ENCODE measurements around the gene CABLES1. TPM values are rescaled to one million over a fixed set of nuclear protein-coding genes. Genes with fewer than 3 reads are reported as not detected.
A peak's percentile ranks its signal among the peaks of the same experiment; 100 is the strongest.

CABLES1 gene
- total and polyA plus RNA-seq, 12 donors = 2.1 to 11.9 (median 5.3) TPM

GRCh38 chr18:23274638-23275482, 139.6 kb downstream of the CABLES1 start:
- Histone ChIP-seq H3K27ac (no peak overlapping the region), H3K36me3 (replicated peaks in 1 of 2) (no peaks in the 10 kb centered on the region), H3K9me3 (replicated peaks in 1 of 3) (no peaks in the 10 kb centered on the region), H3K4me1 (replicated peaks in 1 of 2) (no peaks in the 10 kb centered on the region), H3K4me3 (no peak overlapping the region), H3K27me3 (no peaks in the 10 kb centered on the region)
- DNase-seq = peak in 1 of 7 donors; percentile 23
- intact Hi-C loops (cut with DNase I) = no loop called here
- 67 to 86% (median 76%) methylated on average over 12 to 17 of the region's 17 CpGs for WGBS, 4 donors
- TF ChIP-seq POLR2A (IDR thresholded peaks at IDR 0.05) (no peak), CTCF (IDR thresholded peaks at IDR 0.05) (no peak)

- TF ChIP-seq POLR2A (IDR thresholded peaks at IDR 0.05) = no peak
- TF ChIP-seq CTCF (IDR thresholded peaks at IDR 0.05) = no peak
- Histone ChIP-seq H3K36me3 (replicated peaks in 1 of 2) (no peaks in the 10 kb centered on the region), H3K27me3 (no peaks in the 10 kb centered on the region), H3K4me3 (no peak overlapping the region), H3K9me3 (replicated peaks in 1 of 3) (no peaks in the 10 kb centered on the region), H3K27ac (no peak overlapping the region), H3K4me1 (replicated peaks in 1 of 2) (no peaks in the 10 kb centered on the region)
- intact Hi-C loops (cut with DNase I) = no loop called here
- DNase-seq = no peak
- WGBS, 4 donors = 69 to 94% (median 79%) methylated on average over 5 of the region's 5 CpGs
Observed at GRCh38 chr18:23276451-23276850, 141.2 kb downstream of the CABLES1 start.

GRCh38 chr18:23277399-23277798, 142.1 kb downstream of the CABLES1 start:
- Histone ChIP-seq H3K36me3 (replicated peaks in 1 of 2) (no peaks in the 10 kb centered on the region), H3K9me3 (replicated peaks in 1 of 3) (no peaks in the 10 kb centered on the region), H3K27me3 (no peaks in the 10 kb centered on the region), H3K27ac (no peak overlapping the region), H3K4me3 (no peak overlapping the region), H3K4me1 (replicated peaks in 1 of 2) (no peaks in the 10 kb centered on the region)
- no peak for DNase-seq
- intact Hi-C loops (cut with DNase I) = no loop called here
- TF ChIP-seq POLR2A (IDR thresholded peaks at IDR 0.05) (no peak), CTCF (IDR thresholded peaks at IDR 0.05) (no peak)

GRCh38 chr18:23279931-23280330, 144.6 kb downstream of the CABLES1 start:
- H3K27me3 ChIP-seq = no peaks in the 10 kb centered on the region
- no peak overlapping the region for H3K27ac ChIP-seq
- H3K4me3 ChIP-seq = no peak overlapping the region
- 83 to 91% (median 88%) methylated on average over 3 to 12 of the region's 12 CpGs for WGBS, 4 donors
- DNase-seq = no peak
- TF ChIP-seq CTCF (IDR thresholded peaks at IDR 0.05) = no peak
- TF ChIP-seq POLR2A (IDR thresholded peaks at IDR 0.05) = no peak
- no peaks in the 10 kb centered on the region for H3K4me1 ChIP-seq (replicated peaks in 1 of 2)
- intact Hi-C loops (cut with DNase I) = no loop called here
- no peaks in the 10 kb centered on the region for H3K9me3 ChIP-seq (replicated peaks in 1 of 3)
- no peaks in the 10 kb centered on the region for H3K36me3 ChIP-seq (replicated peaks in 1 of 2)

Data from adrenal gland (tissue), 12 donors.